Measurements from ENCODE around the gene SPRYD3.

DNA sequence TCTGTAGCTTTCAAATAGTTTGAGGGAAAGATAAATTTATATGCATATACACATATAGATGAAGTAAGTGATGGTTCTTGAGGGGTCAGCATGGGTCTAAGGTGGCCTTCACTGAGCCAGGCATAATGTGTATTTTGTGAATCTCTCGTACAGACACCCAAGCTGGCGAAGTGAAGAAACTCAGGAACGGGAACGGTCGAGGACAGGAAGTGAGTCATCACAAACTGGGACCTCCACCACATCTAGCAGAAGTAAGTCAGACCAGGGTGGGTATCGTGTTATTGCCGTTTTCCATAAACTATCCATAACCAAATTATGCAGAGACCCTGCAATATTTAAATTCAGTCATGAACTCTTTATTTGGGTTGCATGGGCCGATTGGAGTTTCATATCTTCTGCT is 44.7 kb downstream of the SPRYD3 start:
- TF ChIP-seq POLR2AphosphoS5 (IDR thresholded peaks at IDR 0.05; ENCODE audit: low read depth, low read length) (no peak), FOXP2 (optimal IDR thresholded peaks at IDR 0.05; ENCODE audit: borderline replicate concordance, extremely low read depth, extremely low read length, insufficient read depth) (no peak)
